Keratinocyte (primary cell): ENCODE measurements around the gene LHFPL2. TPM values are rescaled to one million over a fixed set of nuclear protein-coding genes. Genes with fewer than 3 reads are reported as not detected.
"Not testable (repeated sequence)": the region's sequence is repeated elsewhere in the genome, so short reads cannot be mapped to it uniquely, and the experiment has no call there.

Source experiments
- DNase-seq: peaks from one replicate; pipeline ENCODE4 v3.0.0-alpha.2; 2011; ENCODE audit warnings: low read depth, missing footprints, low spot score
- FAIRE-seq: peaks from 2 replicates; lab custom pipeline; 2011; peaks lifted over from hg19 to GRCh38; lab: Jason Lieb, UNC
- H2AFZ ChIP-seq: 2 replicates; pipeline ENCODE4 v1.6.0; 2012; ENCODE audit warnings: low read length, control low read depth, inconsistent platforms; ENCODE audit not compliant: control insufficient read depth
- H3K27ac ChIP-seq: 2 replicates; pipeline ENCODE4 v1.5.1; 2011; ENCODE audit warnings: low read length; ENCODE audit not compliant: control insufficient read depth, insufficient read depth
- H3K27me3 ChIP-seq: 3 replicates; pipeline ENCODE4 v1.6.0; 2011; ENCODE audit warnings: low read length; ENCODE audit not compliant: control insufficient read depth, insufficient read depth; ENCODE audit errors: extremely low read depth
- H3K36me3 ChIP-seq, 2 experiments: 2 replicates in 1 of 2; 3 replicates in 1 of 2; pipeline ENCODE4 v1.5.1; 2011; ENCODE audit warnings: low read length in 2 of 2, mild to moderate bottlenecking in 1 of 2; ENCODE audit not compliant: control insufficient read depth in 2 of 2, insufficient read depth in 2 of 2; ENCODE audit errors: extremely low read depth in 1 of 2
- H3K4me1 ChIP-seq: 3 replicates; pipeline ENCODE4 v1.5.1; 2011; ENCODE audit warnings: low read length; ENCODE audit not compliant: control insufficient read depth, insufficient read depth; ENCODE audit errors: extremely low read depth
- H3K4me2 ChIP-seq: 3 replicates; pipeline ENCODE4 v1.6.0; 2011; ENCODE audit warnings: low read depth, low read length; ENCODE audit not compliant: control insufficient read depth, insufficient read depth; ENCODE audit errors: extremely low read depth
- H3K4me3 ChIP-seq, 3 experiments: fragments of 200-600 bp in 1 of 3; sonication (generic) in 1 of 3; 2 replicates in 2 of 3; 3 replicates in 1 of 3; pipeline ENCODE4 v1.5.1; 2011 to 2016; ENCODE audit warnings: low read length in 3 of 3, mild to moderate bottlenecking in 3 of 3, control low read depth in 2 of 3, inconsistent platforms in 1 of 3, low read depth in 1 of 3, mixed read lengths in 1 of 3, mixed run types in 1 of 3, moderate library complexity in 1 of 3; ENCODE audit not compliant: control insufficient read depth in 2 of 3, insufficient read depth in 2 of 3; ENCODE audit errors: extremely low read depth in 1 of 3
- H3K79me2 ChIP-seq: 2 replicates; pipeline ENCODE4 v1.6.0; 2012; ENCODE audit warnings: low read length; ENCODE audit not compliant: control insufficient read depth, insufficient read depth
- H3K9ac ChIP-seq: 3 replicates; pipeline ENCODE4 v1.6.0; 2011; ENCODE audit warnings: low read length; ENCODE audit not compliant: control insufficient read depth, insufficient read depth; ENCODE audit errors: extremely low read depth
- H3K9me1 ChIP-seq: 3 replicates; pipeline ENCODE4 v1.6.0; 2011; ENCODE audit warnings: low read length; ENCODE audit not compliant: control insufficient read depth, insufficient read depth; ENCODE audit errors: extremely low read depth
- H3K9me3 ChIP-seq: 2 replicates; pipeline ENCODE4 v1.5.1; 2012; ENCODE audit warnings: low read depth, low read length; ENCODE audit not compliant: control insufficient read depth
- H4K20me1 ChIP-seq: 3 replicates; pipeline ENCODE4 v1.6.0; 2011; ENCODE audit warnings: low read length; ENCODE audit not compliant: control insufficient read depth, insufficient read depth; ENCODE audit errors: extremely low read depth
- CTCF ChIP-seq, 3 experiments: IDR thresholded peaks in 1 of 3; conservative IDR thresholded peaks in 1 of 3; optimal IDR thresholded peaks in 1 of 3; 2 replicates in 2 of 3; 3 replicates in 1 of 3; pipeline versions ENCODE3 to v1.5.1; 2011; ENCODE audit warnings: low read length in 3 of 3, mild to moderate bottlenecking in 3 of 3, moderate library complexity in 2 of 3, control low read depth in 1 of 3, inconsistent platforms in 1 of 3; ENCODE audit not compliant: insufficient read depth in 2 of 3; ENCODE audit errors: extremely low read depth in 1 of 3
- EZH2 ChIP-seq: IDR thresholded peaks from one replicate; pipeline ENCODE4 v1.6.1; 2012; ENCODE audit warnings: inconsistent platforms, mild to moderate bottlenecking, low read length, moderate library complexity
- dilution Hi-C: fragments of 300-500 bp; cut with MboI; formaldehyde crosslinking; loops from one replicate; pipeline ENCODE4 v1.7.0; 2020; ENCODE audit warnings: low sequenced_read_pairs; ENCODE audit not compliant: extremely low pct_ligation_motif_present
- polyA plus RNA-seq, 5 experiments: library from polyadenylated mRNA; depleted of rRNA in 3 of 5; stranded (reverse) in 3 of 5; stranded (forward) in 1 of 5; unstranded in 1 of 5; fragments of >200 nt; gene quantifications; 1 replicate in 1 of 5; 2 replicates in 3 of 5; 3 replicates in 1 of 5; pipeline versions ENCODE4 v1.2.1 to v1.2.3, GENCODE V29; 2011 to 2012; ENCODE audit warnings: missing spikeins in 2 of 5, low read depth in 1 of 5, low replicate concordance in 1 of 5

Gene LHFPL2
- polyA plus RNA-seq, 1 donor (not counting 4 experiments of a cell fraction or from before 2014, with no cell fraction given): 11.4 TPM

- H3K79me2 ChIP-seq: no peaks in the 10 kb centered on the region
- DNase-seq: no peak
- H3K36me3 ChIP-seq: no peaks in the 10 kb centered on the region
- no peaks in the 10 kb centered on the region for H3K27me3 ChIP-seq
- H4K20me1 ChIP-seq: no peaks in the 10 kb centered on the region
- no peak overlapping the region for H3K27ac ChIP-seq
- no peaks in the 10 kb centered on the region for H3K4me1 ChIP-seq
- H3K4me3 ChIP-seq: no peak overlapping the region
- TF ChIP-seq EZH2: no peak
- no peak for TF ChIP-seq CTCF (optimal IDR thresholded peaks at IDR 0.05 in 1 of 3, IDR thresholded peaks at IDR 0.05 in 1 of 3, conservative IDR thresholded peaks at IDR 0.05 in 1 of 3; ENCODE audit: extremely low read depth in 1 of 3, insufficient read depth in 2 of 3, low read length in 3 of 3)
- no peak overlapping the region for H2AFZ ChIP-seq
- FAIRE-seq: no peak
- H3K4me2 ChIP-seq: no peak overlapping the region
- H3K9me3 ChIP-seq: no peaks in the 10 kb centered on the region
- H3K9me1 ChIP-seq: no peaks in the 10 kb centered on the region
- H3K9ac ChIP-seq: no peak overlapping the region
- dilution Hi-C loops: no loop called here
These were observed 19.0 kb upstream of the LHFPL2 start for GRCh38 chr5:78667461-78668103.

GRCh38 chr5:78666975-78667374 lies 18.4 kb upstream of the LHFPL2 start:
- H3K9me1 ChIP-seq, H2AFZ ChIP-seq, H3K27me3 ChIP-seq, H3K4me1 ChIP-seq, FAIRE-seq, H3K27ac ChIP-seq, H3K79me2 ChIP-seq, H3K9ac ChIP-seq, DNase-seq, H3K9me3 ChIP-seq, H4K20me1 ChIP-seq, dilution Hi-C loops, H3K4me3 ChIP-seq, H3K36me3 ChIP-seq, H3K4me2 ChIP-seq: not testable (repeated sequence)

DNA sequence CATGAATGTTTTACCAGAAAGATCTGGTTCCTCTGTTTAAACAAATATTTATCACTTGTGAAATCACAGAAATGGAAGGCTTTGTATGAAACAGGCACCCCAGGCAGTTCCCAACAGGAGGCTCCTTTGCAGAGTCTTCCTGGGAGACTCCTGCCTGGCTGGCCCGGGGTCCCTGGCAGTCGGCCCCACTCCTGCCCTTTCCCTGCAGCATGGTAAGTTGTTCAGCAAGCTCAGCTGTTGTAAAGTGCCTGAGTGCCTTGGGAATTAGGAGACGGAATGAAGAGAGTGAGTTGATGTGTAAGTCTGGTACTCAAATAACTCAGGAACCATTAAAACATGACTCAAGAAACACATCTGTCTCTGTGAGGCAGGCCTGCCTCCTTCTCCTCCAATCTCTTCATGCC lies 17.5 kb upstream of the LHFPL2 start:
- no peak overlapping the region for H3K27ac ChIP-seq

More for the DNA sequence above, 17.5 kb upstream of the LHFPL2 start:
- Histone ChIP-seq H3K4me2 (no peak overlapping the region), H2AFZ (no peak overlapping the region), H3K9ac (no peak overlapping the region), H3K27me3 (no peaks in the 10 kb centered on the region), H3K79me2 (no peaks in the 10 kb centered on the region), H3K9me3 (no peaks in the 10 kb centered on the region), H4K20me1 (no peaks in the 10 kb centered on the region), H3K36me3 (no peaks in the 10 kb centered on the region), H3K4me1 (no peaks in the 10 kb centered on the region), H3K4me3 (no peak overlapping the region), H3K9me1 (no peaks in the 10 kb centered on the region)
- FAIRE-seq (no peak), DNase-seq (no peak)
- dilution Hi-C loops: no loop called here
- TF ChIP-seq CTCF (optimal IDR thresholded peaks at IDR 0.05 in 1 of 3, IDR thresholded peaks at IDR 0.05 in 1 of 3, conservative IDR thresholded peaks at IDR 0.05 in 1 of 3; ENCODE audit: extremely low read depth in 1 of 3, insufficient read depth in 2 of 3, low read length in 3 of 3) (no peak), EZH2 (no peak)
